PC-3 (cell line): ENCODE results near the gene TTC39B. TPM values are rescaled to one million over a fixed set of nuclear protein-coding genes. Genes with fewer than 3 reads are reported as not detected.

ENCODE experiments used
- ATAC-seq: fragments of 200-7000 bp; cut with Tn5 transposase; 2 replicates; pipeline ENCODE4 v1.9.1; 2020; ENCODE audit warnings: mild to moderate bottlenecking, moderate library complexity
- BruUV-seq: library from RNA; stranded (reverse); fragments of 400-500 nt; replicated peaks from 2 replicates; lab custom pipeline; 2021; lab: Mats Ljungman, UMichigan
- CTCF ChIA-PET: fragments of 300-600 bp; sonication (Branson Sonifier 250); formaldehyde crosslinking; loops from one replicate; lab custom pipeline; 2022; ENCODE audit warnings: antibody characterized with exemption; lab: Charles Lee
- POLR2A ChIA-PET: fragments of 300-600 bp; sonication (Branson Sonifier 250); formaldehyde crosslinking; loops from one replicate; lab custom pipeline; 2022; ENCODE audit warnings: antibody characterized with exemption; ENCODE audit not compliant: unreplicated experiment; lab: Charles Lee
- DNase-seq: peaks from one replicate; pipeline ENCODE4 v3.0.0-alpha.2; 2015
- H2AFZ ChIP-seq: fragments of 300-600 bp; sonication (generic); 2 replicates; pipeline ENCODE4 v1.6.0; 2016; ENCODE audit warnings: antibody characterized with exemption, low read length
- H3F3A ChIP-seq: fragments of 300-600 bp; sonication (generic); one replicate; pipeline ENCODE4 v1.6.0; 2017; ENCODE audit warnings: antibody characterized with exemption, low read length, control low read depth, mild to moderate bottlenecking; ENCODE audit not compliant: unreplicated experiment
- H3K27ac ChIP-seq: fragments of 300-600 bp; sonication (generic); 2 replicates; pipeline ENCODE4 v1.5.1; 2016; ENCODE audit warnings: mild to moderate bottlenecking, low read length
- H3K27me3 ChIP-seq: fragments of 300-600 bp; sonication (generic); 2 replicates; pipeline ENCODE4 v1.6.1; 2016; ENCODE audit warnings: low read length, mixed read lengths
- H3K36me3 ChIP-seq: fragments of 300-600 bp; sonication (generic); 2 replicates; pipeline ENCODE4 v1.6.1; 2016; ENCODE audit warnings: low read depth, mixed run types, low read length, mixed read lengths
- H3K4me1 ChIP-seq: fragments of 300-600 bp; sonication (generic); 2 replicates; pipeline ENCODE4 v1.5.1; 2016; ENCODE audit warnings: low read length; ENCODE audit not compliant: insufficient read depth
- H3K4me2 ChIP-seq: fragments of 300-600 bp; sonication (generic); 2 replicates; pipeline ENCODE4 v1.6.0; 2016; ENCODE audit warnings: low read length
- H3K4me3 ChIP-seq: fragments of 300-600 bp; sonication (generic); 2 replicates; pipeline ENCODE4 v1.5.1; 2016; ENCODE audit warnings: mild to moderate bottlenecking, low read length, mixed read lengths
- H3K79me2 ChIP-seq: fragments of 300-600 bp; sonication (generic); 2 replicates; pipeline ENCODE4 v1.6.1; 2017; ENCODE audit warnings: low read length, mixed read lengths
- H3K9ac ChIP-seq: fragments of 300-600 bp; sonication (generic); 2 replicates; pipeline ENCODE4 v1.6.0; 2016; ENCODE audit warnings: mild to moderate bottlenecking, low read length
- H3K9me2 ChIP-seq: fragments of 300-600 bp; sonication (generic); replicated peaks from 2 replicates; pipeline ENCODE4 v1.6.1; 2016; ENCODE audit warnings: mixed run types, low read length, mixed read lengths
- H3K9me3 ChIP-seq: fragments of 300-600 bp; sonication (generic); 2 replicates; pipeline ENCODE4 v1.6.1; 2016; ENCODE audit warnings: low read length, mixed read lengths
- H4K20me1 ChIP-seq: fragments of 300-600 bp; sonication (generic); 2 replicates; pipeline ENCODE4 v1.6.1; 2016; ENCODE audit warnings: low read length, mixed read lengths
- EZH2 ChIP-seq: fragments of 300-600 bp; sonication (generic); IDR thresholded peaks from one replicate; pipeline ENCODE4 v1.6.1; 2017; ENCODE audit warnings: antibody characterized with exemption, mild to moderate bottlenecking, low read length; ENCODE audit not compliant: unreplicated experiment
- EZH2phosphoT487 ChIP-seq: fragments of 300-600 bp; sonication (generic); IDR thresholded peaks from 2 replicates; pipeline ENCODE4 v1.6.1; 2018; ENCODE audit warnings: mild to moderate bottlenecking, antibody characterized with exemption, low read length, borderline replicate concordance
- intact Hi-C: fragments of 100-400 bp; cut with micrococcal nuclease; formaldehyde crosslinking; loops from 2 replicates; pipeline ENCODE4 v1.9.0; 2023
- total RNA-seq: library from RNA; depleted of rRNA; stranded (reverse); fragments of >200 nt; gene quantifications from 2 replicates; pipeline ENCODE4 v1.2.3, GENCODE V29; 2014
- TF ChIP-seq, protein P1 (sequence below): fragments of 300-600 bp; sonication (generic); conservative IDR thresholded peaks from 2 replicates; pipeline ENCODE4 v1.5.1; 2017; ENCODE audit warnings: antibody characterized with exemption, low read depth, mild to moderate bottlenecking, low read length

TTC39B gene
- total RNA-seq, 1 experiment from 2014 or later = 1.5 TPM

DNA sequence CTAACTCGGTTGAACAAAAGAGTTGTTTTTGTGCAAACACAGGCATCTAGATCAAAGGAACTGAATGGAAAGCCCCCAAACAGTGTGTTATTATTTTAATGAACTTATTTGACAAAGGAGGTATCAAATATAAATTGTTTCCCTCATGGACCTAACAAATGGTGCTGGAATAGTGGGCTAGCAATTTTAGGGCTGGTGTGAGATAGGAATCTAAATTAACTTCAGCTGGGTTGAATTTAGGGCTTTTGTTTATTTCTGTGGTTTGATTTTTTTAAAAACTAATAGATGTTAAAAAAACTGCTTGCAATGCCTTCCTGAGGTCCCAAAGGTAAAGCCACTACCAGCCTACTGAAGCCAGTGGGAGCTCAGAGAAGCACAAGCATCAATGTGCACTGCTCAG, 42.1 kb downstream of the TTC39B start:
- no peak for DNase-seq
- Histone ChIP-seq H3K4me2 (no peak overlapping the region), H3K79me2 (no peaks in the 10 kb centered on the region), H3K4me3 (no peak overlapping the region), H3K27me3 (no peaks in the 10 kb centered on the region), H3F3A (no peaks in the 10 kb centered on the region), H3K4me1 (no peaks in the 10 kb centered on the region), H3K9ac (no peak overlapping the region), H4K20me1 (no peaks in the 10 kb centered on the region), H3K9me2 (no peaks in the 10 kb centered on the region), H3K36me3 (no peaks in the 10 kb centered on the region), H2AFZ (no peak overlapping the region), H3K27ac (no peak overlapping the region), H3K9me3 (no peaks in the 10 kb centered on the region)
- BruUV-seq = no TSS peak
- intact Hi-C loops = no loop called here
- ChIA-PET POLR2A (no interaction called here), CTCF (no interaction called here)
- ATAC-seq = no peak
- TF ChIP-seq, protein P1, sequence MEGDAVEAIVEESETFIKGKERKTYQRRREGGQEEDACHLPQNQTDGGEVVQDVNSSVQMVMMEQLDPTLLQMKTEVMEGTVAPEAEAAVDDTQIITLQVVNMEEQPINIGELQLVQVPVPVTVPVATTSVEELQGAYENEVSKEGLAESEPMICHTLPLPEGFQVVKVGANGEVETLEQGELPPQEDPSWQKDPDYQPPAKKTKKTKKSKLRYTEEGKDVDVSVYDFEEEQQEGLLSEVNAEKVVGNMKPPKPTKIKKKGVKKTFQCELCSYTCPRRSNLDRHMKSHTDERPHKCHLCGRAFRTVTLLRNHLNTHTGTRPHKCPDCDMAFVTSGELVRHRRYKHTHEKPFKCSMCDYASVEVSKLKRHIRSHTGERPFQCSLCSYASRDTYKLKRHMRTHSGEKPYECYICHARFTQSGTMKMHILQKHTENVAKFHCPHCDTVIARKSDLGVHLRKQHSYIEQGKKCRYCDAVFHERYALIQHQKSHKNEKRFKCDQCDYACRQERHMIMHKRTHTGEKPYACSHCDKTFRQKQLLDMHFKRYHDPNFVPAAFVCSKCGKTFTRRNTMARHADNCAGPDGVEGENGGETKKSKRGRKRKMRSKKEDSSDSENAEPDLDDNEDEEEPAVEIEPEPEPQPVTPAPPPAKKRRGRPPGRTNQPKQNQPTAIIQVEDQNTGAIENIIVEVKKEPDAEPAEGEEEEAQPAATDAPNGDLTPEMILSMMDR = no peak
- TF ChIP-seq EZH2phosphoT487 = no peak

DNA sequence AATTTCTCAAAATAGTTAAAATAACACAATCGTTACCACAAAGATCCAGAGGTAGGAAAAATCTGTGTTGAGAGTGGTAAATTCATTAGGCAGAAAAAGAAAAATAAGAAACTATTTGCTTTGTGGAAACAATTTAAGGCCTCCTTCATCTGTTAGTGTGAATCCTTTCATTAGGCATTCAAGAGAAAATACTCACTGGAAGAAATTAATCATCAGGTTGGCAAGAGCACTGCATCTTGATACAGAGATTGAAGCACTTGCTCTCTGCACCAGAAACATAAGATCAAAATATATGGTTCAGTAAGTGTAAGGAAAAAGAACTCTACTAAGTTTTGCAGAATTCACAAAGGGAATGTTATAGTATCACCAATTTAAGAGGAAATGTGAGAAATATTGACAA, 44.4 kb downstream of the TTC39B start:
- ATAC-seq (no peak), DNase-seq (no peak)
- H3K9me2 ChIP-seq = no peaks in the 10 kb centered on the region
- H3K9ac ChIP-seq = no peak overlapping the region
- intact Hi-C loops = no loop called here
- H3K27ac ChIP-seq = no peak overlapping the region
- no peaks in the 10 kb centered on the region for H3K79me2 ChIP-seq
- TF ChIP-seq EZH2 (no peak), EZH2phosphoT487 (no peak)
- TF ChIP-seq, protein P1 = no peak
- no peak overlapping the region for H3K4me2 ChIP-seq
- CTCF ChIA-PET = no interaction called here
- no peaks in the 10 kb centered on the region for H3K36me3 ChIP-seq
- no peak overlapping the region for H2AFZ ChIP-seq
- no peak overlapping the region for H3K4me3 ChIP-seq
- no peaks in the 10 kb centered on the region for H3K27me3 ChIP-seq
- H3F3A ChIP-seq = no peaks in the 10 kb centered on the region
- no peaks in the 10 kb centered on the region for H3K4me1 ChIP-seq
- H4K20me1 ChIP-seq = no peaks in the 10 kb centered on the region
- H3K9me3 ChIP-seq = no peaks in the 10 kb centered on the region
- POLR2A ChIA-PET = no interaction called here
- BruUV-seq = no TSS peak

DNA sequence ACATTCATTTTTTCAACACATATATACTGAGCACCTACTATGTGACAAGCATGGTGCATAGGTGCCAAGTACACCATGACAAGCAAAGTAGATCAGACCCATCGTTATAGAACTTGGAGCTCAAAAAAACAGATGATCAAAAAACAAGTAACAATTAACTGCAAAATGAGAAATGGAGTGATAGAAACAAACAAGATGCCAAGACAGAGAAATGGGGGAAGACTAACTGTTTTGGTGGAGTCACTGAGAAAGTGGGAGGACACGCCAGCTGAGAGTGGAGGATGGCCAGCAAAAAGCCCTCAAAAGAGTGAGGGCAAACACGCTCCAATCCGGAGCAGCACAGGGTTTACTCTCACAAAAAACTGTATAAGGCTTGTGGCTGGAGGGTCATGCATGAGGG, 50.6 kb downstream of the TTC39B start:
- no TSS peak for BruUV-seq
- H3K9me3 ChIP-seq = no peaks in the 10 kb centered on the region
- H2AFZ ChIP-seq = no peak overlapping the region
- no peaks in the 10 kb centered on the region for H3K27me3 ChIP-seq
- intact Hi-C loops = no loop called here
- no peaks in the 10 kb centered on the region for H4K20me1 ChIP-seq
- H3K9me2 ChIP-seq = no peaks in the 10 kb centered on the region
- no peak overlapping the region for H3K4me2 ChIP-seq
- no peak overlapping the region for H3K27ac ChIP-seq
- H3K79me2 ChIP-seq = no peaks in the 10 kb centered on the region
- TF ChIP-seq EZH2phosphoT487 (no peak), EZH2 (no peak)
- TF ChIP-seq, protein P1 = no peak
- CTCF ChIA-PET = no interaction called here
- no peaks in the 10 kb centered on the region for H3K4me1 ChIP-seq
- no peaks in the 10 kb centered on the region for H3F3A ChIP-seq
- H3K36me3 ChIP-seq = no peaks in the 10 kb centered on the region
- DNase-seq (no peak), ATAC-seq (no peak)
- POLR2A ChIA-PET = no interaction called here
- no peak overlapping the region for H3K9ac ChIP-seq
- H3K4me3 ChIP-seq = no peak overlapping the region
